D341Med (cell line): ENCODE results near the gene HSD17B11.
"Not testable (repeated sequence)": the region's sequence is repeated elsewhere in the genome, so short reads cannot be mapped to it uniquely, and the experiment has no call there.

Experiments used
- DNase-seq: peaks from one replicate; pipeline ENCODE4 v3.0.0; 2012; ENCODE audit warnings: low spot score

HSD17B11 gene

DNA sequence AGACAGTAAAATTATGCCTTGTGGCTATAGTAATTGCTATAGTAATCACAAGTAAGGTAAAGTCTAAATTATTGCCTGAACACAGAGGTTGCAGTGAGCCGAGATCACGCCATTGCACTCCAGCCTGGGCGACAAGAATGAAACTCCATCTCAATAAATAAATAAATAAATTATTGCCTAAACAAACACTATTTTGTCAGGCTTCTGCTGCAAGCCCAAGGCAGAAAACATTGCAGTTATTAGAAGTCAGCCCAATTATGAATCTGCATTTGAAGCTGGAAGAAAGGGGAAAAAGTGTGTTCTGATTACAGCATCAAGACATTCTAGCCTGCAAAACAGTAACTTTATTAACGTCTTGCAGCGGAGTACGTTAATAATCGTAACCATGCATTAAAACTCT is 85.4 kb downstream of the HSD17B11 start:
- DNase-seq = no peak

DNA sequence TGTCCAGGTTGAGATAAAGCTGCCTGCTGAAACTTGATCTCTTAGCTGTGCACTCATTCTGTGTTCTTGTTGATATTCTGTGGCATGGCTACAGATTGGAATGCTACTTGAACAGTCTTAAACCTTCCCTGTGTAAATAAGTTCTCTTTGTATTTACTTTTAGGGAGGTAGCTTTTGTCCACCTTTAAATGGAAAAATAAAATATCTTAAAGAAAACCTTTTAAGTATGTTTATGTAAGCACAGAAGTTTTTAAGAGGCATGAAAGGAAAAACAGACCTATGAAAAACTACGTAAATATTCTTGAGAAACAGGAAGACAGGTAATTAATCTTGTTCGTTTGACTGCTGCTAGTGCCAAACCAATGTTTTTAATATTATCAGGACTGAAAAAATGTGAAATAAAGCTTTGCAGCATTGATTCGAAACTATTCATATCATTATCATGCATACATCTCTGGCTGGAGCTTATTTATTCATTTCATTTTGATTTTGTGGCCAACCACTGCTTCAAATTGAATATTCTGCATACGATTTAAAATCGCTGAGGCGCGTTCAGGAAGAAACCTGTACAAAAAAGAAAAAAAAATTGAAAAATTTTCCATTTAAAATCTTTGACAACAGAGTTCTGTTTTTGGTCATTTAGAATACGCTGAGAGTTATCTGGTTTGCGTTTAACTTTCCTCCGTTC is 86.1 kb downstream of the HSD17B11 start:
- DNase-seq = no peak

DNA sequence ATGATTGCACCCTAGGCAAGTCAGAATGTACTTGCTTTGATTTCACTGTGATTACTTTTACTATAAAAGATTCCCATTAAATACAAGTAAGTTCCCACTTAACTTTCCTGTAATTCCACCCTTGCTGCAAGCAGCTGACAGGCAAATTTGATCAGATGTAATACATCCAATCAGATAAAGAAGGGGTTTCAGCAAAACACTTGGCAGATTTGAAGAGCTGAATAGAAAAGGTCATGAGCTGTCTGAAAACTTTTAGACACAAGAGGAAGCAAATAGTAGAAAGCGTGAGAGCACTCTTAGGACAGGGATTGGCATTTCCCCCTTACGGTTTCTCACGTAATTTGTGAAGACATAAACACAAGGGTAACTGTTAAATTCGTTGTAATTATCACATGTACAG is 91.1 kb downstream of the HSD17B11 start:
- DNase-seq = no peak

DNA sequence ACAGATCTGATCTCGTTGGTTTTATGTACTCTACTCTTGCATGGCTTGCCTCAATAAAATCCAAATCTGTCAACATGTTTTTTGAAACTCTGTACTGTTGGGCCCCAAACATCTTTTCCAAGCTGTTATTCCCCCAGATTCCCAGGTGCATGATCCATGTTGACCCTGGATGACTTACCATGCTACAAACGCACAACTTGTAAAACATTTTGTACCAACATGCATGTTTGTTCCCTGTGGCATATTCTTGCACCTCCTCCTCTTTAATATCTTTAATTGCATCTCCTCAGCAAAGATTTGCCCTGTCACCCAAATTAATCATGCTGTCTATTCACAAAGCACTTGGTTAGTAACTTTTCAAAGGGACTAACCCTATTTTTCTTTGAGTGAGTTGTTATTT is 92.6 kb downstream of the HSD17B11 start:
- no peak for DNase-seq

DNA sequence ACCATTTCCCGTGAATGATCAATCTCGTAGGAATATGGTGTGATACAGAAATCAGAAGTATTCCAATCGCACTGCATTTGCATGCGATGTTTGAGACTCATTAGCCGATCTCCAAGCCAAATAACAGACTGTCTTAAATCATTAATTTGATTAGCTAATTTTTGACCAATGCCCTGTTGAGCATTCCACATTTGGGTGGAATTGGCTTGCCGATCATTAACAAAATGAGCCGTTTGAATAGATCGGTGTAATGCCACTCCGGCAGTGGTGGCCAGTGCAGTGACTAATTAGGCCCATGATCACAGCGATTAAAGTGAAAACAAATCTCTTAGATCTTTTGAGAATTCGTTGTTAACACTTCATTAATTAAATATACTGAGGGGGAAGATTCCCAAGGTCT is 96.1 kb downstream of the HSD17B11 start:
- DNase-seq = not testable (repeated sequence)

- DNase-seq = not testable (repeated sequence)
Measured at GRCh38 chr4:87293889-87294288, 97.1 kb downstream of the HSD17B11 start.

DNA sequence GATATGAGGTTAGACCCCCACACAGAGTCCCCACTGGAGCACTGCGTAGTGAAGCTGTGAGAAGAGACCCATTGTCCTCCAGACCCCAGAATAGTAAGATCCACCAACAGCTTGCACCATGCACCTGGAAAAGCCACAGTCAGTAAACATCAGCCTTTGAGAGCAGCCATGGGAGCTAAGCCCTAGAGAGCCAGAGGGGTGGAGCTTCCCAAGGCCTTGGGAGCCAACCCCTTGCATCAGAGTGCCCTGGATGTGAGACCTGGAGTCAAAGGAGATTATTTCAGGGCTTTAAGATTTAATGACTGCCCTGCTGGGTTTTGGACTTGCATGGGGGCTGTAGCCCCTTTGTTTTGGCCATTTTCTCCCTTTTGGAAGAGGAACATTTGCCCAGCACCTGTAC is 104.0 kb downstream of the HSD17B11 start:
- DNase-seq = no peak
